ENCODE results near the gene NPL.

The NPL gene

GRCh38 chr1:182789138-182790076 lies at the start of gene NPL:
NPL (plus strand) TSS chr1:182789773; CDS start chr1:182794372, 4,599 bp downstream.
- DNase-seq: no peak

- DNase-seq: no peak
Measured at GRCh38 chr1:182740120-182740519, 49.5 kb upstream of the NPL start.

GRCh38 chr1:182742780-182743179 lies 46.8 kb upstream of the NPL start:
- no peak for DNase-seq

- DNase-seq: no peak
Measured at GRCh38 chr1:182752077-182752988, 37.2 kb upstream of the NPL start.

GRCh38 chr1:182754087-182754486 lies 35.5 kb upstream of the NPL start:
- no peak for DNase-seq

GRCh38 chr1:182754543-182755314 lies 34.8 kb upstream of the NPL start:
- no peak for DNase-seq

GRCh38 chr1:182755632-182756031 lies 33.9 kb upstream of the NPL start:
- DNase-seq: no peak

GRCh38 chr1:182756423-182756822 lies 33.1 kb upstream of the NPL start:
- no peak for DNase-seq

GRCh38 chr1:182761396-182762395 lies 27.9 kb upstream of the NPL start:
- no peak for DNase-seq

- DNase-seq: no peak
Measured at GRCh38 chr1:182762536-182762935, 27.0 kb upstream of the NPL start.

- no peak for DNase-seq
Measured at GRCh38 chr1:182764029-182764727, 25.4 kb upstream of the NPL start.

GRCh38 chr1:182765391-182765790 lies 24.2 kb upstream of the NPL start:
- no peak for DNase-seq

GRCh38 chr1:182766050-182766449 lies 23.5 kb upstream of the NPL start:
- DNase-seq: no peak

GRCh38 chr1:182766881-182767645 lies 22.5 kb upstream of the NPL start:
- DNase-seq: no peak

GRCh38 chr1:182768963-182769362 lies 20.6 kb upstream of the NPL start:
- DNase-seq: no peak

- DNase-seq: no peak
Measured at GRCh38 chr1:182770232-182770631, 19.3 kb upstream of the NPL start.

GRCh38 chr1:182771187-182771984 lies 18.2 kb upstream of the NPL start:
- no peak for DNase-seq

- no peak for DNase-seq
Measured at GRCh38 chr1:182777386-182777785, 12.2 kb upstream of the NPL start.

GRCh38 chr1:182778862-182779261 lies 10.7 kb upstream of the NPL start:
- no peak for DNase-seq

Measured in NCI-H1436 treated with DMSO at 0.1 percent for 48 hours (cell line).